MM.1S (cell line): ENCODE results near the gene RCSD1.

Experiments
- DNase-seq: peaks from one replicate; pipeline ENCODE4 v3.0.0-alpha.2; 2015
- H2AFZ ChIP-seq: fragments of 300-600 bp; sonication (generic); 2 replicates; pipeline ENCODE4 v1.6.0; 2016; ENCODE audit warnings: antibody characterized with exemption, low read length
- H3F3A ChIP-seq: fragments of 300-600 bp; sonication (generic); 2 replicates; pipeline ENCODE4 v1.6.1; 2016; ENCODE audit warnings: mild to moderate bottlenecking, antibody characterized with exemption, low read length, moderate library complexity, mixed read lengths; ENCODE audit not compliant: insufficient read depth
- H3K27ac ChIP-seq: fragments of 300-600 bp; sonication (generic); 2 replicates; pipeline ENCODE4 v1.5.1; 2016; ENCODE audit warnings: mild to moderate bottlenecking, low read length
- H3K27me3 ChIP-seq: fragments of 300-600 bp; sonication (generic); replicated peaks from 2 replicates; pipeline ENCODE4 v1.6.0; 2016; ENCODE audit warnings: low read length; ENCODE audit not compliant: insufficient read depth
- H3K36me3 ChIP-seq: fragments of 300-600 bp; sonication (generic); replicated peaks from 2 replicates; pipeline ENCODE4 v1.6.1; 2016; ENCODE audit warnings: mild to moderate bottlenecking, low read length, mixed read lengths; ENCODE audit not compliant: insufficient read depth
- H3K4me1 ChIP-seq: fragments of 300-600 bp; sonication (generic); 2 replicates; pipeline ENCODE4 v1.6.1; 2016; ENCODE audit warnings: low read length, mixed read lengths
- H3K4me2 ChIP-seq: fragments of 300-600 bp; sonication (generic); 2 replicates; pipeline ENCODE4 v1.6.0; 2016; ENCODE audit warnings: low read depth, low read length
- H3K4me3 ChIP-seq: fragments of 300-600 bp; sonication (generic); 2 replicates; pipeline ENCODE4 v1.5.1; 2016; ENCODE audit warnings: low read length, mixed read lengths
- H3K79me2 ChIP-seq: fragments of 300-600 bp; sonication (generic); 2 replicates; pipeline ENCODE4 v1.6.1; 2016; ENCODE audit warnings: mixed run types, low read length, mixed read lengths
- H3K9ac ChIP-seq: fragments of 300-600 bp; sonication (generic); 2 replicates; pipeline ENCODE4 v1.6.1; 2016; ENCODE audit warnings: low read length, mixed read lengths
- H3K9me2 ChIP-seq: fragments of 300-600 bp; sonication (generic); replicated peaks from 2 replicates; pipeline ENCODE4 v1.6.1; 2016; ENCODE audit warnings: mild to moderate bottlenecking, low read length, mixed read lengths; ENCODE audit not compliant: insufficient read depth
- H3K9me3 ChIP-seq: fragments of 300-600 bp; sonication (generic); replicated peaks from 2 replicates; pipeline ENCODE4 v1.6.1; 2016; ENCODE audit warnings: mild to moderate bottlenecking, low read length, mixed read lengths; ENCODE audit not compliant: insufficient read depth
- H4K20me1 ChIP-seq: fragments of 300-600 bp; sonication (generic); 2 replicates; pipeline ENCODE4 v1.6.1; 2016; ENCODE audit warnings: mild to moderate bottlenecking, low read length, moderate library complexity, mixed read lengths; ENCODE audit not compliant: insufficient read depth
- EZH2 ChIP-seq: fragments of 300-600 bp; sonication (generic); optimal IDR thresholded peaks from 2 replicates; pipeline ENCODE3; 2017; ENCODE audit warnings: low read depth, mild to moderate bottlenecking, antibody characterized with exemption, low read length, mixed read lengths
- EZH2phosphoT487 ChIP-seq: fragments of 300-600 bp; sonication (generic); IDR thresholded peaks from 2 replicates; pipeline ENCODE4 v1.6.1; 2018; ENCODE audit warnings: antibody characterized with exemption, low read length
- TF ChIP-seq, protein P1 (sequence below): fragments of 300-600 bp; sonication (generic); IDR thresholded peaks from 2 replicates; pipeline ENCODE4 v1.5.1; 2016; ENCODE audit warnings: antibody characterized with exemption, low read length, mixed read lengths

Gene RCSD1

DNA sequence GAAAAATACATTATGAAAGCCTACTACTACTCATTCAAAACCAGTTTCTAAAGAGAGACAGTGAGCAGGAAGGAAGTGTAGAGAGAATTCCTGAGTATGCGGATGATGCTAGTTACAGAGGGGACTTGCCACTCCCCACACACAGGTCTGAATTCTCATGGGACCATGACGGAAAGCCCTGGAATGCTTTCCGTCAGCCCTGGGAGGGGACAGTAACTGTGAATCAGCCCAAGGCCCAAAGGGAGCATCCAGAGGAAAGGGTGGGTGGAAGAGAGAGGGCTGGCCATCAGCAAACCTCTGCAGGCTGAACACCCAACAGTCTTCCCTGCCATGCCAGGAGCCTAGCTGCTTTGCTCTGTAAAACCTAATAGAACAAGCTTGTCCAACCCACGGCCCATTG lies 36.4 kb downstream of the RCSD1 start:
- peaks cover 40% of the 10 kb centered on the region for H3K79me2 ChIP-seq
- no peak for TF ChIP-seq EZH2
- TF ChIP-seq EZH2phosphoT487, result no peak
- TF ChIP-seq, protein P1, sequence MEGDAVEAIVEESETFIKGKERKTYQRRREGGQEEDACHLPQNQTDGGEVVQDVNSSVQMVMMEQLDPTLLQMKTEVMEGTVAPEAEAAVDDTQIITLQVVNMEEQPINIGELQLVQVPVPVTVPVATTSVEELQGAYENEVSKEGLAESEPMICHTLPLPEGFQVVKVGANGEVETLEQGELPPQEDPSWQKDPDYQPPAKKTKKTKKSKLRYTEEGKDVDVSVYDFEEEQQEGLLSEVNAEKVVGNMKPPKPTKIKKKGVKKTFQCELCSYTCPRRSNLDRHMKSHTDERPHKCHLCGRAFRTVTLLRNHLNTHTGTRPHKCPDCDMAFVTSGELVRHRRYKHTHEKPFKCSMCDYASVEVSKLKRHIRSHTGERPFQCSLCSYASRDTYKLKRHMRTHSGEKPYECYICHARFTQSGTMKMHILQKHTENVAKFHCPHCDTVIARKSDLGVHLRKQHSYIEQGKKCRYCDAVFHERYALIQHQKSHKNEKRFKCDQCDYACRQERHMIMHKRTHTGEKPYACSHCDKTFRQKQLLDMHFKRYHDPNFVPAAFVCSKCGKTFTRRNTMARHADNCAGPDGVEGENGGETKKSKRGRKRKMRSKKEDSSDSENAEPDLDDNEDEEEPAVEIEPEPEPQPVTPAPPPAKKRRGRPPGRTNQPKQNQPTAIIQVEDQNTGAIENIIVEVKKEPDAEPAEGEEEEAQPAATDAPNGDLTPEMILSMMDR, result no peak
- no peaks in the 10 kb centered on the region for H3F3A ChIP-seq
- no peaks in the 10 kb centered on the region for H3K4me1 ChIP-seq
- no peaks in the 10 kb centered on the region for H3K27me3 ChIP-seq
- H3K4me3 ChIP-seq, result no peak overlapping the region
- no peak overlapping the region for H3K9ac ChIP-seq
- H2AFZ ChIP-seq, result no peak overlapping the region
- DNase-seq, result no peak
- no peaks in the 10 kb centered on the region for H3K9me2 ChIP-seq
- no peak overlapping the region for H3K4me2 ChIP-seq
- no peak overlapping the region for H3K27ac ChIP-seq
- no peaks in the 10 kb centered on the region for H4K20me1 ChIP-seq
- no peaks in the 10 kb centered on the region for H3K9me3 ChIP-seq
- H3K36me3 ChIP-seq, result no peaks in the 10 kb centered on the region

DNA sequence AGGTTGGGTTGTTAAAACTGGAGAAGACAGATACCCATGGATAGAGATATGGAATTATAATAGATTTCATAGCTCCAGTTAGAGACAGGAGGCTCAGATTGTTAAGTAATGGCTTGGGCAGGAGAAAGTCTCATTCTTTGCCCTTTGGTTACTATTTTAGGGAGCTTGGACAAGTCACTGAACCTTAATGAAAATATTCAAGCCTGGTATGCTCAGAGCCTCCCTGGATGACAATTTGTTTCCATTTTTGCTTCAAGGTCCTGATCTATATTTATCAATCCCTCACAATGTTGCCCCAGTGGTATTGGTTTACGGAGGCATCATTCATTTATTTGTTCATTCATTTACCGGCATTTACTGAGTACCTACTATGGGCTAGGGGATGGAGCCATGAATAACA lies 37.5 kb downstream of the RCSD1 start:
- Histone ChIP-seq H3K27me3 (no peaks in the 10 kb centered on the region), H3K9ac (no peak overlapping the region), H3F3A (no peaks in the 10 kb centered on the region), H3K79me2 (peaks cover 31% of the 10 kb centered on the region), H3K4me2 (no peak overlapping the region), H3K9me2 (no peaks in the 10 kb centered on the region), H3K4me3 (no peak overlapping the region), H3K36me3 (no peaks in the 10 kb centered on the region), H3K4me1 (no peaks in the 10 kb centered on the region), H2AFZ (no peak overlapping the region), H3K9me3 (no peaks in the 10 kb centered on the region), H4K20me1 (no peaks in the 10 kb centered on the region), H3K27ac (no peak overlapping the region)
- DNase-seq, result no peak
- TF ChIP-seq, protein P1, result no peak
- no peak for TF ChIP-seq EZH2
- no peak for TF ChIP-seq EZH2phosphoT487

DNA sequence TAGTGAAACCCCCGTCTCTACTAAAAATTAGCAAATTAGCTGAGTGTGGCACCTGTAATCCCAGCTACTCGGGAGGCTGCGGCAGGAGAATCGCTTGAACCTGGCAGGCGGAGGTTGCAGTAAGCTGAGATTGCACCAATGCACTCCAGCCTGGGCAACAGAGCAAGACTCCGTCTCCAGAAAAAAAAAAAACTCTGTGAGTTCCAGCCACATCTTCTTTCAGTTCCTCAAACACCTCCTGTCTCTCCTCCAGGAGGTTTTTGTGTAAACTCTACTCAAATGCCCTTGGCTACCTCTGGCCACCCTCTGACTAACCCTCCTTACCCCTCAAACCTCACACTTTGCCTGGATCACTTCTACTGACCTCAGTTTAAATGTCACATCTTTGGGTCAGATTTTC lies 38.1 kb downstream of the RCSD1 start:
- H3K79me2 ChIP-seq, result peaks cover 25% of the 10 kb centered on the region
- DNase-seq, result no peak
- no peaks in the 10 kb centered on the region for H3K4me1 ChIP-seq
- H4K20me1 ChIP-seq, result no peaks in the 10 kb centered on the region
- no peak overlapping the region for H3K4me3 ChIP-seq
- no peaks in the 10 kb centered on the region for H3K9me2 ChIP-seq
- H2AFZ ChIP-seq, result no peak overlapping the region
- H3F3A ChIP-seq, result no peaks in the 10 kb centered on the region
- TF ChIP-seq EZH2phosphoT487, result no peak
- no peak for TF ChIP-seq EZH2
- TF ChIP-seq, protein P1, result no peak
- no peak overlapping the region for H3K9ac ChIP-seq
- H3K27ac ChIP-seq, result no peak overlapping the region
- H3K36me3 ChIP-seq, result no peaks in the 10 kb centered on the region
- H3K9me3 ChIP-seq, result no peaks in the 10 kb centered on the region
- no peaks in the 10 kb centered on the region for H3K27me3 ChIP-seq
- no peak overlapping the region for H3K4me2 ChIP-seq
